ENCODE measurements around the gene PAN3. TPM values are rescaled to one million over a fixed set of nuclear protein-coding genes. Genes with fewer than 3 reads are reported as not detected.

Gene PAN3
- total and polyA plus RNA-seq, 4 donors = 10.3 to 65.4 (median 23.5) TPM

GRCh38 chr13:28145049-28145448 is 6.7 kb downstream of the PAN3 start:
- ATAC-seq (ENCODE audit: insufficient read depth, low FRiP score) (no peak), DNase-seq (no peak)
- no peaks in the 10 kb centered on the region for H3K27me3 ChIP-seq (ENCODE audit: control insufficient read depth in 3 of 3, insufficient read depth in 3 of 3, low read length in 2 of 3)
- H3K4me1 ChIP-seq (ENCODE audit: control insufficient read depth in 5 of 5, insufficient read depth in 5 of 5, low read length in 5 of 5) = peaks cover 0 to 10% (median 8%) of the 10 kb centered on the region in 5 donors
- TF ChIP-seq, protein P1, sequence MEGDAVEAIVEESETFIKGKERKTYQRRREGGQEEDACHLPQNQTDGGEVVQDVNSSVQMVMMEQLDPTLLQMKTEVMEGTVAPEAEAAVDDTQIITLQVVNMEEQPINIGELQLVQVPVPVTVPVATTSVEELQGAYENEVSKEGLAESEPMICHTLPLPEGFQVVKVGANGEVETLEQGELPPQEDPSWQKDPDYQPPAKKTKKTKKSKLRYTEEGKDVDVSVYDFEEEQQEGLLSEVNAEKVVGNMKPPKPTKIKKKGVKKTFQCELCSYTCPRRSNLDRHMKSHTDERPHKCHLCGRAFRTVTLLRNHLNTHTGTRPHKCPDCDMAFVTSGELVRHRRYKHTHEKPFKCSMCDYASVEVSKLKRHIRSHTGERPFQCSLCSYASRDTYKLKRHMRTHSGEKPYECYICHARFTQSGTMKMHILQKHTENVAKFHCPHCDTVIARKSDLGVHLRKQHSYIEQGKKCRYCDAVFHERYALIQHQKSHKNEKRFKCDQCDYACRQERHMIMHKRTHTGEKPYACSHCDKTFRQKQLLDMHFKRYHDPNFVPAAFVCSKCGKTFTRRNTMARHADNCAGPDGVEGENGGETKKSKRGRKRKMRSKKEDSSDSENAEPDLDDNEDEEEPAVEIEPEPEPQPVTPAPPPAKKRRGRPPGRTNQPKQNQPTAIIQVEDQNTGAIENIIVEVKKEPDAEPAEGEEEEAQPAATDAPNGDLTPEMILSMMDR (IDR thresholded peaks at IDR 0.05; ENCODE audit: control extremely low read depth, extremely low read depth) = no peak
- no peak overlapping the region for H3K4me3 ChIP-seq
- H3K36me3 ChIP-seq (ENCODE audit: control insufficient read depth in 4 of 4, insufficient read depth in 4 of 4, low read length in 4 of 4) = peaks cover 0 to 2% (median 0%) of the 10 kb centered on the region in 4 donors
- no peak overlapping the region for H3K9ac ChIP-seq (ENCODE audit: insufficient read depth in 1 of 2, low read length in 2 of 2)
- 96% methylated on average over 6 of the region's 6 CpGs for WGBS, 2 donors
- no peak overlapping the region for H3K27ac ChIP-seq (ENCODE audit: low read depth in 1 of 2, low read length in 1 of 2)
- no peaks in the 10 kb centered on the region for H3K9me3 ChIP-seq (ENCODE audit: control insufficient read depth in 4 of 4, insufficient read depth in 3 of 4, low read length in 3 of 4)

DNA sequence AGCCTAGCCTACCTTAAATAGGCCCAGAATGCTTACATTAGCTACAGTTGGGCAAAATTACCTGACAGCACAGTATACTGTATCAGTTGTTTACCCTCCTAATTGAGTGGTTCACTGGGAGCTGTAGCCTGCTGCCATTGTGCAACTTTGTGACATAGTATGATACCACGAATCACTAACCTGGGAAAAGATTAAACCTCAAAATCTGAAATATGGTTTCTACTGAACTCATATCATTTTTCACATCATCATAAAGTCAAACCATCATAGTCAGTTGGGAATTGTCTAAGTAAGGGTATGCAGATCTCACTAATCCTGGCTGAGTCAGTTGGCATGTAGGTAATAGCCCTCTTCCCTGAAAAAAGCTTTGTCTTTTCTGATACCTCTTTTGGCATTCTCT is 9.2 kb downstream of the PAN3 start:
- H3K27me3 ChIP-seq (ENCODE audit: control insufficient read depth in 3 of 3, insufficient read depth in 3 of 3, low read length in 2 of 3) = no peaks in the 10 kb centered on the region
- H3K9me3 ChIP-seq (ENCODE audit: control insufficient read depth in 4 of 4, insufficient read depth in 3 of 4, low read length in 3 of 4) = no peaks in the 10 kb centered on the region
- ATAC-seq (ENCODE audit: insufficient read depth, low FRiP score) (no peak), DNase-seq (no peak)
- H3K27ac ChIP-seq (ENCODE audit: low read depth in 1 of 2, low read length in 1 of 2) = no peak overlapping the region
- H3K4me1 ChIP-seq (ENCODE audit: control insufficient read depth in 5 of 5, insufficient read depth in 5 of 5, low read length in 5 of 5) = peaks cover 0 to 10% (median 0%) of the 10 kb centered on the region in 5 donors
- WGBS, 2 donors = 43 to 46% methylated on average over 1 of the region's 1 CpG
- H3K4me3 ChIP-seq = no peak overlapping the region
- no peak overlapping the region for H3K9ac ChIP-seq (ENCODE audit: insufficient read depth in 1 of 2, low read length in 2 of 2)
- TF ChIP-seq, protein P1 (IDR thresholded peaks at IDR 0.05; ENCODE audit: control extremely low read depth, extremely low read depth) = no peak
- peaks cover 0 to 2% (median 0%) of the 10 kb centered on the region in 4 donors for H3K36me3 ChIP-seq (ENCODE audit: control insufficient read depth in 4 of 4, insufficient read depth in 4 of 4, low read length in 4 of 4)

DNA sequence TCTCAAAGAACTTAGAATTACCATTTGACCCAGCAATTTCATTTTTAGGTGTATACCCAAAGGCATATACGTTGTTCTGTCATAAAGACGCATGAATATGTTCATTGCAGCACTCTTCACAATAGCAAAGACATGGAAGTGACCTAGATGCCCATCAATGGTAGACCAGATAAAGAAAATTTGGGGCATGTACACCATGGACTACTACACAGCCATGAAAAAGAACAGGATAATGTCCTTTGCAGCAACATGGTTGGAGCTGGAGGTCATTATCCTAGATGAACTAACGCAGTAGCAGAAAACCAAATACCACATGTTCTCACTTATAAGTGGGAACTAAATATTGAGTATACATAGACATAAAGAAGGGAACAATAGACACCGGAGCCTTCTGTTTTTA is 20.7 kb downstream of the PAN3 start:
- H3K4me1 ChIP-seq (ENCODE audit: control insufficient read depth in 5 of 5, insufficient read depth in 5 of 5, low read length in 5 of 5) = peaks cover 0 to 7% (median 3%) of the 10 kb centered on the region in 5 donors
- no peak for DNase-seq
- peaks cover 0 to 4% (median 1%) of the 10 kb centered on the region in 4 donors for H3K9me3 ChIP-seq (ENCODE audit: control insufficient read depth in 4 of 4, insufficient read depth in 3 of 4, low read length in 3 of 4)
- no peak overlapping the region for H3K9ac ChIP-seq (ENCODE audit: insufficient read depth in 1 of 2, low read length in 2 of 2)
- no peak overlapping the region for H3K27ac ChIP-seq (ENCODE audit: low read depth in 1 of 2, low read length in 1 of 2)
- no peak overlapping the region for H3K4me3 ChIP-seq
- no peaks in the 10 kb centered on the region for H3K27me3 ChIP-seq (ENCODE audit: control insufficient read depth in 3 of 3, insufficient read depth in 3 of 3, low read length in 2 of 3)
- TF ChIP-seq, protein P1 (IDR thresholded peaks at IDR 0.05; ENCODE audit: control extremely low read depth, extremely low read depth) = no peak
- no peak for ATAC-seq (ENCODE audit: insufficient read depth, low FRiP score)
- 95 to 100% methylated on average over 4 of the region's 4 CpGs for WGBS, 2 donors
- peaks cover 0 to 2% (median 0%) of the 10 kb centered on the region in 4 donors for H3K36me3 ChIP-seq (ENCODE audit: control insufficient read depth in 4 of 4, insufficient read depth in 4 of 4, low read length in 4 of 4)

DNA sequence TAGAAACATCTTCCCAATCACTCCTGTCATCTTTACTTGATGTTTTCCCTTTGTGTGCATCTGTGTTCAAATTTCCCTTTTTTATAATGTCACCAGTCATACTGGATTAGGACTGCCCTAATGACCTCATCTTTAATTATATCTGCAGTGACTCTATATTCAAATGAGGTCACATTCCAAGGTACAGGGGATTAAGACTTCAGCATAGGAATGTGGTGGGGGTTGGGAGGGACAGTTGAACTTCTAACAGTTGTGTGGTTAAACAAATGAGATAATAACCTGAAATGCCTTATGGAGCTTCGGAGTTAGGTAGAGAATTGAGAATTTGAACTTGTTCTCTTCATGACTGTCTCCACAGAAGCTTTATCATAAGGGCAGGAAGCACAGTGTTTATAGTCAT is 23.0 kb downstream of the PAN3 start:
- DNase-seq (no peak), ATAC-seq (ENCODE audit: insufficient read depth, low FRiP score) (no peak)
- H3K27ac ChIP-seq (ENCODE audit: low read depth in 1 of 2, low read length in 1 of 2) = no peak overlapping the region
- TF ChIP-seq, protein P1 (IDR thresholded peaks at IDR 0.05; ENCODE audit: control extremely low read depth, extremely low read depth) = no peak
- H3K4me1 ChIP-seq (ENCODE audit: control insufficient read depth in 5 of 5, insufficient read depth in 5 of 5, low read length in 5 of 5) = peaks cover 0 to 7% (median 4%) of the 10 kb centered on the region in 5 donors
- 44 to 63% methylated on average over 1 of the region's 1 CpG for WGBS, 2 donors
- no peaks in the 10 kb centered on the region for H3K27me3 ChIP-seq (ENCODE audit: control insufficient read depth in 3 of 3, insufficient read depth in 3 of 3, low read length in 2 of 3)
- H3K4me3 ChIP-seq = no peak overlapping the region
- H3K9me3 ChIP-seq (ENCODE audit: control insufficient read depth in 4 of 4, insufficient read depth in 3 of 4, low read length in 3 of 4) = peaks cover 0 to 4% (median 1%) of the 10 kb centered on the region in 4 donors
- peaks cover 0 to 2% (median 0%) of the 10 kb centered on the region in 4 donors for H3K36me3 ChIP-seq (ENCODE audit: control insufficient read depth in 4 of 4, insufficient read depth in 4 of 4, low read length in 4 of 4)
- no peak overlapping the region for H3K9ac ChIP-seq (ENCODE audit: insufficient read depth in 1 of 2, low read length in 2 of 2)

All from lung (tissue), 12 donors.